Suppressor macrophage (primary cell): Measurements from ENCODE around the gene VPS13D.

ENCODE experiments used
- DNase-seq, 4 experiments: peaks; one replicate each; pipeline ENCODE4 v3.0.0-alpha.2; 2020 to 2022

VPS13D gene

DNA sequence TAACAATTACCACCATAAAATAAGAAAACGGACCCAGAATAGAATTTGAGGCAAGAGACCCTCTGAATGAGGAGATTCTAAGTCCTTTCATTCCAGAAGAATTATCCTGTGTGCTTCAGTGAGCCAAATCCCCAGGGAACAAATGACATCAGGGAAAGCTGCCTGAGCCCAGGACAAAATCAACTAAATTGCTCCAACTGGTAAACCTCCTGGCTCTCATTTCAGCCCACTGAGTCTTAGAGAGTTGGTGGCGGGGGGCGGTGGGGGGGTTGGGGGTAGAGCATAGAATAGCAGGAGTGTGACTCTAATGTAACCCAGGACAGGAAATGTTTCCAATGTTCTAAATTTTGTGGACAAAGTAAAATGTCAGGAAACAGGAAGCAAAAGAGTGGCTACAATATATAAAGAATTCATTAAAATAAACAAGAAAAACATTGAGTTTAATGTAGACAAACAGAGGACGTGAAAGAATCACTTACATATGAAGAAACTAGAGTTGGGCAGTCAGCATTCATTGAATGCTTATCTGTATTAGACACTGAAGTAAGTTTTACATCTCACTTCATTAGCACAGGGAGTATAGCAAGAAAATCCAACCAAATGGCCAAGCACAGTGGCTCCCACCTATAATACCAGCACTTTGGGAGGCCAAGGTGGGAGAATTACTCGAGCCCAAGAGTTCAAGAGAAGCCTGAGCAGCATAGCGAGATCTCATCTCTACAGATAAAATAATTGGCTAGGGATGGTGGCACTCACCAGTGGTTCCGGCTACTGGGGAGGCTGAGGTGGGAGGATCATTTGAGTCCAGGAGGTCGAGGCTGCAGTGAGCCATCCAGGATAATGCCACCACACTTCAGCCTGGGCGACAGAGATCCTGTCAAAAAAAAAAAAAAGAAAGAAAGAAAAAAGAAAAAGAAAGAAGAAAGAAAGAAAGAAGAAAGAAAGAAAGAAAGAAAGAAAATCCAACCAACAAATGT, 313.1 kb downstream of the VPS13D start:
- DNase-seq, result no peak

DNA sequence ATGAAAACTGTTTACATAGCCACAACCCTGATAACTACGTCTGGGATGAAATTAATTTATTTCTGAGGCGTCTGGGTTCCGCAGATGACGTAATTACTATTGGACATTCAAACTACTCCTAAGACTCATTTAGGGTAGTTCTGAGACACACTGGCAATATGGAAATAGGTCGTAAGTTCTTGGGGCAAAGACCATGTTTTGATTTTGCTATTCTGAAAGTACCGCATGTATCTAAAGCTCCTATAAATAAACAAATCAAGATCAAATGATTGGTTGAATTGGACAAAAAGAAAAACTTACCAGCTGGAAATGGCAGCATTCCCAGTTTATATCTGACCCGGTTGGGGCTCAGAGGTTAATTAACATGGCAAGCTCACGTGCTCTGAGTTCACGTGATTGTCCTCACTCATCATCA, 313.9 kb downstream of the VPS13D start:
- DNase-seq, result no peak

DNA sequence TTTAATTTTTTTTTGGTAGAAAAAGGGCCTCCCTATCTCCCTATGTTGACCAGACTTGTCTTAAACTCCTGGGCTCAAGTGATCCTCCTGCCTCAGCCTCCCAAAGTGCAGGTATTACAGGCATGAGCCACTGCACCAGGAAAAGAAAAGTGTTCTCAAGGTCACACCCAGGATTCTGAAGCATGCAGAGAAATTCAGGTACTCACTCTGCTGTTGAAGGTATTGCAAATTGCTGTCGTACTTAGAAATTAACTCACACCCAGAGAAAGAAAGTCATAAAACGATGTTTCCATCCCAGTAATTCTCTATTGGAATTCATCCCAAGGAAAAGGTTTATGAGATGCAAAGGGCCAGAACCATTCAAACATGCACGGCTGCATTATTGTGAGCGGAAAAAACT, 314.5 kb downstream of the VPS13D start:
- DNase-seq, result no peak

DNA sequence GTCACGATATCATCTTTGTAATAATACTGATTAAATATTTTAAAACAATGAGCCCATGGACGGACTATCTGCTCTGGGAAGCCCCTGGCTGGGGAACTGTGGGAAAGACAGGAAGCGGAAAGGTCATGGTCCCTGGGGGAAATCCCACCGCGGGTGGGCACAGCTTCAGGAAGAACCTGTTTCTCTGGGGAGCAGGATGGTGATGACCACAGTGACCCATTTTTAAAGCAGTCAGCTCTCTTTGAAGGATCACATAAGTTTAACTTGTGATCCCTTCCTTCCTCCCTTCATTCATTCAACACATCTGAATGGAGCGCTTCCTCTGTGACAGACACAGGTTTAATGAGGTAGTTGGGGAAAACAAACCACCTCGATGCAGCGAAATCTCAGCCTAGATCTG, 315.2 kb downstream of the VPS13D start:
- no peak for DNase-seq

DNA sequence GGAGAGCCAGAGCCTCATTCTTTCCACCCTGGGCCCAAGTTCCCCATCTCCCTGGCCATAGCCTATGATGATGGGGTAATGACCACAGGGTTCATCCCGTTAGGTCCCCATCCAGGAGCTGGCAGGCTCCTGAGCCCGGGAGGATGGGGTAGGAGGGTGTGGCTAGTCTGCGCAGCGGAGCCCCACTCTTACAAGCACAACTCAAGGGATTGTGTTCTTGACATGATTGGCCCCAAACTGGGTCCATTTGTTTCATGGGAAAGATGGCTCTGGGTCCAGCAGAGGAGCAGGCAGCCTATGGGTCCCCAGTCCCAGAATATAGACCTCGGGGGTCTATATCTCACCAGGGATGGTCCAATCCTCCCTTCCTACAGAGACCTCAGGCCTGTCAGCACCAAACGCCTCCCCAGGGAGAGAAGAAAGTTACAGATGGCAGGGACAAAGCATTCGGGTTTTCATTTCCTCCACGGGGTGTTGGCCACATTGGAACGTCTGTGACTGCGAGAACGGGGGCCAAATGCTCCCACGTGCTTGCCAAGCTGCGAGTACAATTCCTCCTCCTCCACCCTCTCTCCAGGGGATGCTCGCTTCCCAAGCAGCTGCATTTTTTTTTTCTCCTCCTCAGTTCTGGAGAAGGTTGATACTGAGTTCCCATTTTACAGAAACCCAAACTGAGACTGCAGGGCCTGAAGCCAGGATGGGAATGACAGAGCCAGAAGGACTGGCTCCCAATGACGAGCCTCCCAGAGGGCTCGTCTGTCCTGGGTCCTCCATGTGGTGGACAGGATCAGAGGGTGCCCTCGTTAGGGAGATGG, 317.1 kb downstream of the VPS13D start:
- DNase-seq, result no peak

DNA sequence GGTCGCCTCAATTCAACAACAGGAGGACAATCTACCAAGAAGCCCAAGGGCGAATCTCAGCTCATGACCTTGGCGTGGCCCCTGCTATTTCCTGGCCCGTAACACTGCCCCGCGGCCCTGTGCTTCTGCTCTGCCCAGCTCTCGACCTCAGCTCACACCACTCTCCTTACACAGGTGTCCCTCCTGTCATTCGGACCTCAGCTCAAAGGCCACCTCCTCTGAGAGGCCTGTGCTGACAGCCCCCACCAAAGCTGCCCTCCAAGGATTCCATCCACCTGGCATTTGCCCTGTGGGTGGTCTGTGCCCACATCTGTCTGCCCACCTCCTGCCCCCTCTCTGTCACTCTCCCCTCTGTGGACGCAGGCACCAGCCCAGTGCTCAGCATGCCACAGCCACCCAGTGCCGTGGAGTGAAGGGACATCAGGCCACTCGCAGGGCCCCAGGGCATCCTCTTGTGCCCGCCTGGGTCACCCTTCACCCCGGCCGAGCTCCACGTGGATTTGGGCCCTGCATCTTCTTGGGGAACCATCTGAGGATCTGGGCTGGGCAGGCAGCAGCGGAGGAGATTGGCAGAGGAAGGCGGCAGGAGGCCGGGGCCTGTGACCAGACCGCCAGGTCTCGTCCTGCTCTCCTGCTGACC, 317.9 kb downstream of the VPS13D start:
- DNase-seq, result no peak

DNA sequence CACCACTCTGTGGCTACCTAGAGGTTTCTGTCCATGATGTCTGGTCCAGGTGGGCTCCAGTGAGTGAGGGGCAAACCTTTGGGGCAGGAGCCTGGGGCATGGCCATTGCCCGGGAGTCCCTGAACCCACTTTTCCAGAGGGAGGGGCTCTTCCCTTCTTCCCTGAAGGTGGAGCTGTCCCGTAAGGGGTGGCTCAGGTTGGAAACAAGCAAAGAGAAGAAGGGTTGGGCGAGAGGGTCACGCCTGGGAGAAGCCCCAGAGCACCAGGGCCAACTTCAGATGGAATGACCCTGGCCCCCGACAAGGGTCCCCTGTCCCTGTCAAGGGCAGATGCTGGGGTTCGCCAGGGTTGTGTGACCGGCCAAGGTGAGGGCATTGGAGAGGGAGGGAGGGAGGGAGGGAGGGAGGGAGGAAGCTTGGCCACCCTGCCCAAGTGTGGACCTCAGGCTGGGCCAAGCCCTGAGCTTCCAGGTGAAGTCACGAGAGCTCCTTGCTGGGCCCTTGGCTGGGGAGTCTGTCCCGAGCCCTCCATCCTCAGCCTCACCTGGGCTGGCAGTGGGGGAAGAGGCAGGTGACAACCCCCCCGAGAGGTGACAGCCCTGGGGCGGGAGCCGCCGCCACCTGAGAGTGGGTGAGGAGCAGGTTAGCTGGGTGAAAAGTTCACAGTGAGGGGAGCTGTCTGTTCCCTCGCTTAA, 318.6 kb downstream of the VPS13D start:
- no peak for DNase-seq

DNA sequence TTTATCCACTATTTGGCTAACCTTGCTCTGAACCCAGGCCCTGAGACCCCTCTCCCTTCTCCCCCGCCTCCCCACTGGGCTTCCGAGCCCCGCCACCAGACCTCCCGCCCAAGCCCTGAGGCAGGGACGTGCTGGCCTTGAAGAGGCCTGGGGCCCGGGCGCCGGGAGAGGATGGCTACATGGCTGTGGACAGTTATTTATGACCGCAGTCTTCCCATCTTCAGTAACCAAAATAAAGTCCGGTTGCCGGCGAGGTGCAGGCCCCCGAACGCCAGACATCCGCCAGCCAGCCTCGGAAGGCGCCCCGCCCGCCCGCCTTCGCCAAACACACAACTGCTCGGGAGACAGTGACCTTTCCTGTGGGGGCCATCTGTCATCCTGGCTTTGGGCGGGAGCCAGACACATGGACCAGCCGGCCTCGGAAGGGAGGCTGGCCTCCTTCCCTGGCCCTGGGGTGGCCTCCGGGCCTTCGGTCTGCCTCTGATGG, 319.2 kb downstream of the VPS13D start:
- DNase-seq, result no peak

DNA sequence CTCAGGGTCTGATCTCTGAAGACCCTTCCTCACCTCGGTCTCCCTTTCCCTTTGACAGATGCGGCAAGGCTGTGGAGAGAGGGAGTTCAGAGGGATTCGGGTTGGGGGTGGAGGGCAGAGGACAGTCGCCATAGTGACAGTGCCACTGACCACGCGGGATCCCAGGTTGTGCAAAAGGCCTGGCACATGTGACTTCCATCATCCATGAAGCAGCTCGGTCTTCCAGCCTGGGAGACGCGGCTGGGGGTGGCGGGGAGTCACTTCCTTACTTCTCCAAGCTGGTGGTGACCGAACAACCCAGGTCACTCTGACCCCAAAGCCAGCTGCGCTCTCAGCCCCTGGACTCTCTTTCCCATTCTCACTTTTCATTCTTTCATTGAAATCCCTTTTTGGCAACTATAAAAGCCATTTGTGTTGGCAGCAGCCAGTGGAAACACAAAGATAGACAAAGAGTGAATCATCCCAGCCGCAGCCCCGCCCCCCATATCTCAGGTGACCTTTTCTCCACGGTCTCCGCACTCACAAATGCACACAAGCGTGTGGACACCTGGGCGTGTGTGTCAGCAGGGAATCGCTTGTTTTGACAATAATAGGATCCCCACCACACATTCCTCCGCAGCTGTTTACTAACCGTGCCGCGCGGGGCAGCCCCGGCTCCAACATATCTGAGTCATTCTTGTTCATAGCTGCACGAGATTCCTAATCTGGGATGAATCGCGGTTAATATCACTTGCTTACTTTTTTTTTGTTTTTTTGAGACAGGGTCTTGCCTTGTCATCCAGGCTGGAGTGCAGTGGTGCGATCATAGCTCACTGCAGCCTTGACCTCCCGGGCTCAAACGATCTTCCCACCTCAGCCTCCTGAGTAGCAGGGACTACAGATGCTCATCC, 319.9 kb downstream of the VPS13D start:
- no peak for DNase-seq

DNA sequence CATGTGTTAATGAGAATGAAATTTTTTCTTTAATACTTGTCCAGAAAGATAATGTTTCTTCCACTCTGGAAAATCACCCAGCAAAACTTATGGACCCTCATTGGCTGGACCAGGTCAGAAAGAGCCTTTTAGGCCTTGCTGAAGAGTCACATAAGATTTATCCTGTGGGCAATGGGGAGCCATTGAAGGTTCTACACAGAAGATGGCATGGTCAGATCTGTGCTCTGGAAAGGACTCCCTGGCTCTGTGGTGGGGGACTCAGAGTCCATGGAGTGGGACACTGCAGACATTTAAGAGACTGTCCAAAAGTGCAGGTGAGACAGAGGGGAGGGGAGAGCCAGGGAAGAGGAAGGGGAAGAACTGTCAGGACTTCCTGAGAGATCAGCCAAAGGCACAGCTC, 321.8 kb downstream of the VPS13D start:
- no peak for DNase-seq

DNA sequence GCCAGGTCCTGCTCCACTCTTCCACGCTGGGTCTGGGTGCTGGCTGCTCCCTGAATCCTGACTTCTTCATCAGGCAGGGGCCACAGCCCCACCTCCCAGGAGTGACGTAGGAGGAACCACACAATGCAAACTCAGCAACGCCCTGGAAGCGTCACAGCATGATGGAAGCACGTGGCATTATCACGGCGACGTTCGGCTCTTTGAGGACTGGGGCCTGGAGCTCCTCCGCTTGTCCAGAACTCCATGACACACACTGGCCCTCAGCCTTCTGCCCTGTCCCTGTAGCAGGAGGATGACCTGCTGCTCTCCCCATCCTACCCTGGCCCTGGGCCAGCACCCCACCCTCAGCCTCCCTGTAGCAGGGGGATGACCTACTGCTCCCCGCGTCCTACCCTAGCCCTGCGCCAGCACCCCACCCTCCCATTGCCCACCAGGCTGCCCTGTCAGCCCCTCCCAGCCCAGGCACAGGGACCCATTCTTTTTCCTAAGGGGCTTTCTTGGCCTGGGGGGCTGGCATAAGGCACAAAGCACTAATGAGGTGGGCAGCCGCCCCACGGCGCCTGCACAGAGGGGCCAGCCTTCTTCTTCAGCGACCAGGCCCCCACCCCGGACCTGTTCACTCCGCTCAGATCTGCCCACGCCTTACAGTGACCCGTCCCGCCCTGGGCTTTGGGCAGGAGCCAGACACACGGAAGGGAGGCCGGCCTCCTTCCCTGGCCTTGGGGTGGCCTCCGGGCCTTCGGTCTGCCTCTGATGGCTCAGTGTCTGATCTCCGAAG, 322.5 kb downstream of the VPS13D start:
- no peak for DNase-seq

DNA sequence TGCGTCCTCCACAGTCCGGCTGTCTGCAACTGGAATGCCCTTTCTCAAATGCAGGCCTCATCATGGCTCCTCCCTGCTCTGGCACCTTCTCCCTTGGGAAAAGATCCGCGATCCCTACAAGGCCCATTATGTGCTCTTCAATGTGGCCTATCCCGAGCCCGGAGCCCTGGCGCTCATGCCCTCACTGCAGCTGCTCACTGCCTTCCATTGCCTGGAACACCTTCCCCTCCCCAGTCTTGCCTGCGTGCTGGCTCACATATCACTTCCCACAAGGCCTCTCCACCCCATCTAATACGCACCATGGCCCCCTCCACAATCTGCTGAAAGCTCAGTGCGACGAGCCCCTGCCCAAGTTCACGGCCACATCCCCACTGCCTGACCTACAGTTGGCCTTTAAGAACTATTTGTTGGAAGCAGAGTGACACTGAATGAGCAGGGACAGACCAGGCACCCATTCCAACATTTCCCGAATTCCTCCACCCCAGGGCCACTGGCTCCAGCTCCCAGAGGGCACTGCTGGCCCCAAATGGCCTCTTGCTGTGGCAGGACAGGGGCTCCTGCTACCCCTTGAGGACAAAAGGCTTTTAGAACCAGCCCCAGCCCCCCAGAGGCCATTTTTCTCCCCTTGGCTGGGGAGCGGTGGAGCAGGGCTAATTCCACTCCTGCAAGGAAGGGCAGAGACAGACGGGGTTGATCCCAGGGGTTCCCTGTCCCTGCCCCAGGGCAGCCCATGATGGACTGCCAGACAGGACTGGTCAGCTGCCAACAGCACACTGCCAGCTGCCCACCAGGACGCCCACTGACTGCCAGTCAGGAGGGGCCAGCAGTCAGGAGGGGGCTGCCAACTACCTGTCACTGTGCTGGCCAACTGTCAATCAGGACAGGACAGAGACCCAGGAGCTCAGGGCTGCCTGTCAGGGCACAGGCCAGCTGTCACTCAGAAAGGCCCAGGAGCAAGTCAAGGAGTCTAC, 323.4 kb downstream of the VPS13D start:
- no peak for DNase-seq

DNA sequence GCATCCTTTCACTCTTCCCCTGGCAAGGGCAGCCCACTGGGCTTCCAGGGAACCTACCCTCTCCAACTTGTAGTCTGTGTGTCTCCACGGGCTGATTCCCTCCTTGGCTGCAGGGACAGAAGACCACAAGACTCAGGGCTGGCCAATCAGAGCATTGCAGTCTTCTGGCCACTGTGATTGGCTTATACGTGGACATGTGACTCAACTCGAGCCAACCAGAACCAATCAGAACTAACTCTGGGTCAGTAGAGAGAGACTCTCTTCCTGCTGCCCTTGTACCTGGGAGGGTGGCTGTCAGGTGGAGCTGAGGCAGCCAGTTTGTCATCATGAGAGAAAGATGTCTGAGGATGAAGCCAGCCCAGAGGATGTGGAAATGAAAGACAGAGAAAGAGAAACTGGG, 324.1 kb downstream of the VPS13D start:
- no peak for DNase-seq

DNA sequence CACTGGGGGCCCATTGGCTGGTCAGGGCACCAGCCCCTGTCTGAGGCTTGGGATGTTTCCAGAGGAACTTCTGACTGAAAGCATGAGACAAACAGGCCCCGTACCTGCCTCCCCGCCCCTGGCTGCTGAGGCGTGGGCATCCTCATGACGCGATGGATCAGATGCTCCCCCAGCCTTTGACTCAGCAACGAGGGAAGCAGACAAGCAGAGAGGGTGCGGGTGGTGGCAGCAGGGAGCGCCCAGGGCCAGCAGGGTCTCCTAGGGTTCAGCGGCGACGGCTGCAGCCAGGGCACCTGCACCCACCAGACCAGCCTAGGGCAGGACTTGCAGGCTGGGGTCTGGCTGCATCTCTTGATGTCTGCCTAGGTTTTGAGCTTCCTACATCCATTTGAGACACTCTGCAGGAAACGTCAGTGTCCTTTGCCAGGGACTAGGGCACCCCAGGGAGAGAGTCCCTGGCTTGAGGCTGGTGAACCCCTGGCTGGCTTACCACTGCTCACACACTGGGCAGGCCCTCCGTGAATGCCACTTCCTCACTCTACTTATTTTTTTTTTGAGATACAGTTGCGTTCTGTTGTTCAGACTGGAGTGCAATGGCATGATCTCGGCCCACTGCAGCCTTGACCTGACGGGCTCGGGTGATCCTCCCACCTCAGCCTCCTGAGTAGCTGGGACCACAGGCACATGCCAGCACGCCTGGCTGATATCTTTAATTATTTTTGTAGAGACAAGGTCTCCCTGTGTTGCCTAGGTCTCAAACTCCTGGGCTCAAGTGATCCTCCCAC, 324.9 kb downstream of the VPS13D start:
- no peak for DNase-seq

DNA sequence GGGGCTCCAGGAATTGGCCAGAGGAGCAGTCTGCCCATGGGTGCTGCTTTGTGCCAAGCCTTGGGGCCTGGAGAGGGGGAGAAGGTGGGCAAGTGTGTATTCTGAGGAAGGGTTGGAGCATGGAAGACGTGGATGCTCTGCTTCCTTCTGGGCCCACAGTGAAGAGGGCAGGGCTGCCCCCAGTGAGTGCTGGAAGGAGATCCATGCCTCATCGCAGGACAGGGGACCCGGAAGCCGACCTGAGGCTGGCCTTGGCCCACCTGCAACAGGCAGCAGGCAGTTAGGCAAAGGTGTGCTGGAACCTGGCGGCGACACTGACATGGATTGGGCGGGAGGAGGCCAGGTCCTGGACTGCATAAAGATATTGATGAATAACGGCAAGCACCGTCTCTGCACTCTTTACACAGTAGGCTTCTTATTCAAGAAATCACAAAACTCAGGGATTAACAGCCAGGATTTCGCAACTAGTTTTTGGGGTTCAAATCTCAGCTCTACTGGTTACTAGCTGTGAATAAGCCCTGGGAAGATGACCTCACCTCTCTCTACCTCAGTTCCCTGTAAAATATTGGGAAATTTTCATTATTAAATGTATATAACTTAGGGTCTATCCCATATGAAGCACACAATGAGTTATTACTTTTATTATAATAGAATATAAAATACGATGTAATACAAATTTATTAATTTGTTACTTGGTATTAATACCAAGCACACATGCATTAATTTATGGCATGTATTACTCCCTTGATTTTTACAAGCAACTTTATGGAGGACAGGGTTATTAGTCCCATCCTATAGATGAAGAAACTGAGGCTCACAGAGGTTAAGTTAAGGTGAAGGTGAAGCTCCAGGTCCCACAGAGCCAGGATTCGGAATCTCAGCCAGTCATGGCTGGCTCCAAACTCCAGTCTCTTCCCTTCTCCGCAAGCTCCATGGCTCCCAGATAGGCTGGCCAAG, 325.9 kb downstream of the VPS13D start:
- no peak for DNase-seq

DNA sequence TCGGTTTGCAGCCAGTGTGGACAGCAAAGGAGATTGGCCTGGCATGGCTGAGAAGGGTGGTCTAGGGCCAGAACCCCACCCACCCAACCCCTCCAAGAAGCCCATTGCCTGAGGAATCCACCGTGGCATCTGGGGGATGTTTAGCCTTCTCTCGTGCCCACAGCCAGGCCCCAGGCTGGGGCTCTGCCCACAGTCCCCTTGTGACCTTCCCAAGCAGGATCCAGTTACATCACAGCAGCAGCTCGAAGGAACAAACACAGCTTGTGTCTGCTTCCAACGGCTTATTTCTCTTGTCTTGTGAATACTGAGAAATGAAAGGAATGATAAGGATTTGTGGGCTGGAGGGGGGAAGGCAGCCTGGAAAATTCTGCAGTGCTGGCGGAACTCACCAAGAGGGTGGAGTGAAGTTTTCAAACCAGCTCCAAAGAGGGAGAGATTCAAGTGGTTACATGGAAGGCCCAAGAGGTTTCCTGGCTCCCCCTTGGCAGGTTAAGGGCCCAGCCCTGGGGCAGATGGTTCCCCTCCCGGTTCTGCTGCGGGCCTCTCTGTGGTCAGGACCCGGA, 326.6 kb downstream of the VPS13D start:
- DNase-seq, result peak; percentile 33 to 74 (median 67)
